Fibroblast of lung (primary cell): ENCODE results near the gene TBC1D10B.

Source experiments
- EZH2 ChIP-seq: IDR thresholded peaks from 2 replicates; pipeline ENCODE4 v1.5.1; 2012; ENCODE audit warnings: low read length, control low read depth, mild to moderate bottlenecking; ENCODE audit errors: missing control alignments
- TF ChIP-seq, protein P1 (sequence below), 2 donors: IDR thresholded peaks in 1 of 2; conservative IDR thresholded peaks in 1 of 2; 1 replicate in 1 of 2; 2 replicates in 1 of 2; pipeline ENCODE4 v1.5.1; 2011 to 2012; ENCODE audit warnings: low read length in 2 of 2, control low read depth in 1 of 2, inconsistent platforms in 1 of 2, low read depth in 1 of 2, mild to moderate bottlenecking in 1 of 2

DNA sequence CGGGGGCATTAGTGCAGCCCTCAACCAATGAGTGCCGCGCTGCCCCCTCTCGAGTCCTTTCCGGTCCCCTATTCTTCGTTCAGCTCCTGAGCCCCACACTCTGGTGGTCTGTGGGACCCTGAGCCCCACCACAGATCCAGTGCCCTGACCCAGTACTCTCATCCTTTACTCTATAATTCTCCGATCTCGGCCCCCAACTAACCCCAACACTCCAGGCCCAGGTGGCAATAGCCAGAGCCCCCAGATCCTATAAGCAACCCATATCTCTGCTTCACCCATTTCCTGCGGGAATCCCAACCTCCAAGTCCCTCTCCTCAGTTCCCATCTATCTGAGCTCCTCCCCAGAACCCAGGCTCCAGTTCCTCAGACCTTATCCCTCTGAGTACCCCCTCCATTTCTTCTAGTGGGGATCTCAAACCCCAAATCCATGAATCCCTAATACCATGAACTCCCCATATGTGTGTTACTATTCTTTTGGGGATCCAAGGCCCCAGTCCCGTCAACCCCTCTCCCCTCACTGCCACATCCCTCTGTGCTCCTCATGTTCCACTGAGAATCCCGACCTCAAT, 1.0 kb upstream of the TBC1D10B start:
- TF ChIP-seq EZH2 = no peak
- TF ChIP-seq, protein P1, sequence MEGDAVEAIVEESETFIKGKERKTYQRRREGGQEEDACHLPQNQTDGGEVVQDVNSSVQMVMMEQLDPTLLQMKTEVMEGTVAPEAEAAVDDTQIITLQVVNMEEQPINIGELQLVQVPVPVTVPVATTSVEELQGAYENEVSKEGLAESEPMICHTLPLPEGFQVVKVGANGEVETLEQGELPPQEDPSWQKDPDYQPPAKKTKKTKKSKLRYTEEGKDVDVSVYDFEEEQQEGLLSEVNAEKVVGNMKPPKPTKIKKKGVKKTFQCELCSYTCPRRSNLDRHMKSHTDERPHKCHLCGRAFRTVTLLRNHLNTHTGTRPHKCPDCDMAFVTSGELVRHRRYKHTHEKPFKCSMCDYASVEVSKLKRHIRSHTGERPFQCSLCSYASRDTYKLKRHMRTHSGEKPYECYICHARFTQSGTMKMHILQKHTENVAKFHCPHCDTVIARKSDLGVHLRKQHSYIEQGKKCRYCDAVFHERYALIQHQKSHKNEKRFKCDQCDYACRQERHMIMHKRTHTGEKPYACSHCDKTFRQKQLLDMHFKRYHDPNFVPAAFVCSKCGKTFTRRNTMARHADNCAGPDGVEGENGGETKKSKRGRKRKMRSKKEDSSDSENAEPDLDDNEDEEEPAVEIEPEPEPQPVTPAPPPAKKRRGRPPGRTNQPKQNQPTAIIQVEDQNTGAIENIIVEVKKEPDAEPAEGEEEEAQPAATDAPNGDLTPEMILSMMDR (conservative IDR thresholded peaks at IDR 0.05 in 1 of 2, IDR thresholded peaks at IDR 0.05 in 1 of 2; ENCODE audit: low read depth in 1 of 2, low read length in 2 of 2) = no peak
